Endothelial cell of umbilical vein (primary cell): ENCODE results near the gene STK39. TPM values are rescaled to one million over a fixed set of nuclear protein-coding genes. Genes with fewer than 3 reads are reported as not detected.

Experiments used
- BruUV-seq: library from RNA; stranded (reverse); fragments of 400-500 nt; replicated peaks from 2 replicates; lab custom pipeline; 2021; lab: Mats Ljungman, UMichigan
- CTCF ChIA-PET: fragments of 300-600, 350-600 bp; sonication (Branson Sonifier 250); formaldehyde crosslinking; loops from one replicate; lab custom pipeline; 2021; ENCODE audit warnings: antibody characterized with exemption, inconsistent platforms; lab: Charles Lee
- POLR2A ChIA-PET: fragments of 300-600, 350-600 bp; sonication (Branson Sonifier 250); formaldehyde crosslinking; loops from one replicate; lab custom pipeline; 2021; ENCODE audit warnings: antibody characterized with exemption, inconsistent platforms; lab: Charles Lee
- DNase-seq: peaks from one replicate; pipeline ENCODE4 v3.0.0-alpha.2; 2011; ENCODE audit warnings: low read depth, low spot score
- FAIRE-seq: peaks from 2 replicates; lab custom pipeline; 2011; peaks lifted over from hg19 to GRCh38; lab: Jason Lieb, UNC
- H2AFZ ChIP-seq: 2 replicates; pipeline ENCODE4 v1.6.0; 2012; ENCODE audit warnings: low read depth, low read length, control low read depth, inconsistent platforms
- H3K27ac ChIP-seq: 2 replicates; pipeline ENCODE4 v1.5.1; 2011; ENCODE audit warnings: low read depth, mild to moderate bottlenecking, control low read depth, low read length, moderate library complexity; ENCODE audit not compliant: insufficient read depth
- H3K27me3 ChIP-seq, 2 experiments: 2 replicates each; pipeline versions ENCODE4 v1.6.0 to v1.6.1; 2011; ENCODE audit warnings: low read length in 2 of 2, mixed read lengths in 1 of 2; ENCODE audit not compliant: control insufficient read depth in 2 of 2, insufficient read depth in 2 of 2
- H3K36me3 ChIP-seq, 2 experiments: 2 replicates in 1 of 2; 3 replicates in 1 of 2; pipeline ENCODE4 v1.5.1; 2011; ENCODE audit warnings: low read length in 2 of 2, mild to moderate bottlenecking in 1 of 2, moderate library complexity in 1 of 2; ENCODE audit not compliant: control insufficient read depth in 2 of 2, insufficient read depth in 2 of 2; ENCODE audit errors: extremely low read depth in 1 of 2
- H3K4me1 ChIP-seq: 3 replicates; pipeline ENCODE4 v1.5.1; 2011; ENCODE audit warnings: mild to moderate bottlenecking, low read length; ENCODE audit not compliant: control insufficient read depth, insufficient read depth; ENCODE audit errors: extremely low read depth
- H3K4me2 ChIP-seq: 2 replicates; pipeline ENCODE4 v1.6.1; 2011; ENCODE audit warnings: low read length, control low read depth, mixed read lengths; ENCODE audit not compliant: insufficient read depth
- H3K4me3 ChIP-seq, 3 experiments: fragments of 200-600 bp in 1 of 3; sonication (generic), shearing (Covaris generic) in 1 of 3; replicated peaks in 1 of 3; 2 replicates each; pipeline ENCODE4 v1.5.1; 2011 to 2016; ENCODE audit warnings: control low read depth in 3 of 3, low read length in 3 of 3, mild to moderate bottlenecking in 2 of 3, inconsistent platforms in 1 of 3, low read depth in 1 of 3, moderate library complexity in 1 of 3; ENCODE audit not compliant: insufficient read depth in 1 of 3
- H3K79me2 ChIP-seq: 2 replicates; pipeline ENCODE4 v1.6.0; 2012; ENCODE audit warnings: low read length, inconsistent platforms; ENCODE audit not compliant: control insufficient read depth, insufficient read depth
- H3K9ac ChIP-seq: replicated peaks from 2 replicates; pipeline ENCODE3; 2011; ENCODE audit warnings: low read length, control low read depth; ENCODE audit not compliant: insufficient read depth; ENCODE audit errors: extremely low read depth
- H3K9me1 ChIP-seq: replicated peaks from 3 replicates; pipeline ENCODE4 v1.6.0; 2011; ENCODE audit warnings: mild to moderate bottlenecking, low read length; ENCODE audit not compliant: control insufficient read depth, insufficient read depth; ENCODE audit errors: extremely low read depth
- H3K9me3 ChIP-seq: replicated peaks from 2 replicates; pipeline ENCODE4 v1.5.1; 2012; ENCODE audit warnings: low read length, inconsistent platforms; ENCODE audit not compliant: control insufficient read depth, insufficient read depth
- H4K20me1 ChIP-seq: replicated peaks from 2 replicates; pipeline ENCODE3; 2011; ENCODE audit warnings: mild to moderate bottlenecking, low read length; ENCODE audit not compliant: control insufficient read depth, insufficient read depth; ENCODE audit errors: extremely low read depth
- EZH2 ChIP-seq: IDR thresholded peaks from 2 replicates; pipeline ENCODE4 v1.6.1; 2012; ENCODE audit warnings: borderline replicate concordance, low read depth, mild to moderate bottlenecking, moderate library complexity, low read length, inconsistent platforms; ENCODE audit not compliant: severe bottlenecking
- FOS ChIP-seq: IDR thresholded peaks from 2 replicates; pipeline ENCODE4 v1.6.1; 2011; ENCODE audit warnings: mild to moderate bottlenecking, low read length, moderate library complexity, borderline replicate concordance; ENCODE audit not compliant: insufficient read depth
- GATA2 ChIP-seq: IDR thresholded peaks from 2 replicates; pipeline ENCODE4 v1.7.0; 2011; ENCODE audit warnings: low read depth, mild to moderate bottlenecking, moderate library complexity, mixed read lengths, low read length; ENCODE audit not compliant: insufficient read length, insufficient read depth
- JUN ChIP-seq: IDR thresholded peaks from 2 replicates; pipeline ENCODE4 v1.6.1; 2011; ENCODE audit warnings: borderline replicate concordance, low read depth; ENCODE audit not compliant: insufficient read length, insufficient read depth
- MYC ChIP-seq: IDR thresholded peaks from one replicate; pipeline ENCODE4 v1.6.1; 2011; ENCODE audit warnings: mild to moderate bottlenecking, low read depth, low read length
- POLR2A ChIP-seq: IDR thresholded peaks from 2 replicates; pipeline ENCODE4 v1.6.1; 2012; ENCODE audit warnings: low read depth, mild to moderate bottlenecking, control low read depth, low read length
- POLR2AphosphoS5 ChIP-seq: IDR thresholded peaks from 2 replicates; pipeline ENCODE4 v1.6.1; 2012; ENCODE audit warnings: low read depth, mild to moderate bottlenecking, control low read depth, low read length, moderate library complexity; ENCODE audit not compliant: insufficient read depth
- dilution Hi-C: fragments of 300-500 bp; cut with MboI; formaldehyde crosslinking; loops from one replicate; pipeline ENCODE4 v1.15.0; 2019; ENCODE audit warnings: low sequenced_read_pairs; ENCODE audit not compliant: extremely low pct_ligation_motif_present
- intact Hi-C: fragments of 100-400 bp; cut with micrococcal nuclease; formaldehyde crosslinking; loops from one replicate; pipeline ENCODE4 v1.10.0; 2022
- polyA plus RNA-seq, 4 experiments: library from polyadenylated mRNA; depleted of rRNA in 3 of 4; stranded (reverse) in 3 of 4; unstranded in 1 of 4; fragments of >200 nt; gene quantifications; 2 replicates each; pipeline versions ENCODE4 v1.2.1 to v1.2.3, GENCODE V29; 2011 to 2012; ENCODE audit warnings: missing spikeins in 1 of 4
- total RNA-seq: library from RNA; stranded (reverse); gene quantifications from 2 replicates; pipeline ENCODE4 v1.2.3, GENCODE V29; 2021
- TF ChIP-seq, protein P1 (sequence below): IDR thresholded peaks from 2 replicates; pipeline ENCODE4 v1.6.1; 2011; ENCODE audit not compliant: insufficient read depth, insufficient read length
- TF ChIP-seq, protein P2 (sequence below), 2 donors: IDR thresholded peaks; 1 replicate in 1 of 2; 2 replicates in 1 of 2; pipeline ENCODE4 v1.5.1; 2011; ENCODE audit warnings: low read length in 2 of 2, mild to moderate bottlenecking in 2 of 2, moderate library complexity in 2 of 2, control low read depth in 1 of 2, inconsistent platforms in 1 of 2, low read depth in 1 of 2; ENCODE audit not compliant: insufficient read depth in 1 of 2; ENCODE audit errors: extremely low read depth in 1 of 2

The STK39 gene
- total and polyA plus RNA-seq, 2 donors (not counting 3 experiments of a cell fraction or from before 2014, with no cell fraction given) = 4.6 to 13.1 TPM

DNA sequence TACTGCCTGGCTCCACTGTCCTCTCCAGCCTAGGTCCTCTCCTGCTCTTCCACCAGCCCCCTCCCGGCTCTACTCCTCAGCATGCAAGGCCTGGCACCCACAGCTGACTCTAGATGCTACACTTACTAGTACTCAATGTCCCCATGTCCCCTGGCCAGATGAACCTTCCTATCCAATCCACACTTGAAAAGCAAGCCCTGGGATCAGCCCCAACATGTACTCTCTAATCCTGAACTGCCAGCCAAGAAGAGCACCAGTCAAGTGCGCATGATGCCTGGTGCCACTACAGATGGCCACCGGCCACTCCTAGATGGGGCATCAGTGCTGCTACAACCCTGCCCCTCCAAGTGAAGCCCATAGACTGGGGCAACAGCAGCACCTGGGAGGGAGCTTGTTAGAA is 168.2 kb downstream of the STK39 start:
- H3K4me3 ChIP-seq = no peak overlapping the region
- no peak overlapping the region for H3K4me2 ChIP-seq
- no peak for FAIRE-seq
- H3K4me1 ChIP-seq = no peaks in the 10 kb centered on the region
- H3K9me1 ChIP-seq = no peaks in the 10 kb centered on the region
- H3K9me3 ChIP-seq = no peaks in the 10 kb centered on the region
- ChIA-PET CTCF (no interaction called here), POLR2A (no interaction called here)
- H3K36me3 ChIP-seq = no peaks in the 10 kb centered on the region
- H3K27me3 ChIP-seq = no peaks in the 10 kb centered on the region
- no peaks in the 10 kb centered on the region for H3K79me2 ChIP-seq
- intact Hi-C loops (no loop called here), dilution Hi-C loops (no loop called here)
- no peaks in the 10 kb centered on the region for H4K20me1 ChIP-seq
- DNase-seq = no peak
- H3K9ac ChIP-seq = no peak overlapping the region
- H2AFZ ChIP-seq = no peak overlapping the region
- no peak for TF ChIP-seq MYC
- no peak for TF ChIP-seq JUN
- TF ChIP-seq FOS = no peak
- TF ChIP-seq, protein P1, sequence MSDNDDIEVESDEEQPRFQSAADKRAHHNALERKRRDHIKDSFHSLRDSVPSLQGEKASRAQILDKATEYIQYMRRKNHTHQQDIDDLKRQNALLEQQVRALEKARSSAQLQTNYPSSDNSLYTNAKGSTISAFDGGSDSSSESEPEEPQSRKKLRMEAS = no peak
- TF ChIP-seq POLR2AphosphoS5 = no peak
- TF ChIP-seq, protein P2, sequence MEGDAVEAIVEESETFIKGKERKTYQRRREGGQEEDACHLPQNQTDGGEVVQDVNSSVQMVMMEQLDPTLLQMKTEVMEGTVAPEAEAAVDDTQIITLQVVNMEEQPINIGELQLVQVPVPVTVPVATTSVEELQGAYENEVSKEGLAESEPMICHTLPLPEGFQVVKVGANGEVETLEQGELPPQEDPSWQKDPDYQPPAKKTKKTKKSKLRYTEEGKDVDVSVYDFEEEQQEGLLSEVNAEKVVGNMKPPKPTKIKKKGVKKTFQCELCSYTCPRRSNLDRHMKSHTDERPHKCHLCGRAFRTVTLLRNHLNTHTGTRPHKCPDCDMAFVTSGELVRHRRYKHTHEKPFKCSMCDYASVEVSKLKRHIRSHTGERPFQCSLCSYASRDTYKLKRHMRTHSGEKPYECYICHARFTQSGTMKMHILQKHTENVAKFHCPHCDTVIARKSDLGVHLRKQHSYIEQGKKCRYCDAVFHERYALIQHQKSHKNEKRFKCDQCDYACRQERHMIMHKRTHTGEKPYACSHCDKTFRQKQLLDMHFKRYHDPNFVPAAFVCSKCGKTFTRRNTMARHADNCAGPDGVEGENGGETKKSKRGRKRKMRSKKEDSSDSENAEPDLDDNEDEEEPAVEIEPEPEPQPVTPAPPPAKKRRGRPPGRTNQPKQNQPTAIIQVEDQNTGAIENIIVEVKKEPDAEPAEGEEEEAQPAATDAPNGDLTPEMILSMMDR (IDR thresholded peaks at IDR 0.05; ENCODE audit: extremely low read depth in 1 of 2, insufficient read depth in 1 of 2, low read depth in 1 of 2, low read length in 2 of 2) = no peak
- TF ChIP-seq EZH2 = no peak
- no peak for TF ChIP-seq POLR2A
- no peak for TF ChIP-seq GATA2
- no peak overlapping the region for H3K27ac ChIP-seq
- no TSS peak for BruUV-seq
